K562 (cell line): ENCODE data around the gene MAP4. TPM values are rescaled to one million over a fixed set of nuclear protein-coding genes. Genes with fewer than 3 reads are reported as not detected.

Experiments used
- FOSL1 ChIP-seq: fragments of 200-800 bp; sonication (Bioruptor generic); conservative IDR thresholded peaks from 2 replicates; pipeline ENCODE4 v1.6.1; 2016; ENCODE audit warnings: missing genetic modification characterization, missing compliant biosample characterization
- HCFC1 ChIP-seq: IDR thresholded peaks from 2 replicates; pipeline ENCODE4 v1.6.1; 2012; ENCODE audit warnings: low read depth, low read length, improper control_type of control experiment
- KLF13 ChIP-seq: fragments of 450-650 bp; IDR thresholded peaks from 2 replicates; pipeline ENCODE4 v1.6.1; 2016; ENCODE audit warnings: missing genetic modification characterization, low read depth, mild to moderate bottlenecking, missing compliant biosample characterization, moderate library complexity, borderline replicate concordance
- PYGO2 ChIP-seq: fragments of 450-650 bp; IDR thresholded peaks from 2 replicates; pipeline ENCODE4 v1.6.1; 2016; ENCODE audit warnings: mild to moderate bottlenecking, missing genetic modification characterization, moderate library complexity, missing compliant biosample characterization
- SIN3A ChIP-seq, 2 experiments: fragments of 150-350 bp in 1 of 2; IDR thresholded peaks; 2 replicates each; pipeline ENCODE4 v1.6.1; 2011 to 2016; ENCODE audit warnings: borderline replicate concordance in 2 of 2, low read depth in 2 of 2, low read length in 2 of 2, mild to moderate bottlenecking in 2 of 2, moderate library complexity in 2 of 2; ENCODE audit not compliant: control insufficient read depth in 1 of 2
- TEAD4 ChIP-seq, 2 experiments: sonication (generic) in 1 of 2; formaldehyde crosslinking in 1 of 2; IDR thresholded peaks; 2 replicates each; pipeline versions ENCODE4 v1.6.1 to v1.8.0; 2012 to 2022; ENCODE audit warnings: borderline replicate concordance in 1 of 2, inconsistent platforms in 1 of 2, low read length in 1 of 2, mild to moderate bottlenecking in 1 of 2, missing genetic modification reagents in 1 of 2
- XRCC3 ChIP-seq: fragments of 450-650 bp; IDR thresholded peaks from 2 replicates; pipeline ENCODE4 v1.6.1; 2017; ENCODE audit warnings: mild to moderate bottlenecking, moderate library complexity
- ZNF766 ChIP-seq: fragments of 200-800 bp; sonication (Bioruptor generic); conservative IDR thresholded peaks from 2 replicates; pipeline ENCODE4 v1.6.1; 2016; ENCODE audit warnings: missing genetic modification characterization, missing compliant biosample characterization
- polyA plus RNA-seq, 8 experiments: library from polyadenylated mRNA; depleted of rRNA in 4 of 8; stranded (reverse) in 5 of 8; unstranded in 3 of 8; fragments of >200 nt; fragmentation: Nextera tagmentation in 2 of 8; fragmentation: Illumina TruSeq in 1 of 8; extraction: Ambion mirVana in 2 of 8; extraction: Trizol in 1 of 8; gene quantifications; 2 replicates each; pipeline versions ENCODE4 v1.2.1 to v1.2.3, GENCODE V29; 2011 to 2014; ENCODE audit warnings: inconsistent platforms in 1 of 8, missing spikeins in 1 of 8
- total RNA-seq, 7 experiments: library from RNA; depleted of rRNA in 6 of 7; stranded (reverse); fragments of >200 nt in 6 of 7; fragmentation: Illumina TruSeq in 2 of 7; extraction: Trizol in 2 of 7; gene quantifications; 2 replicates each; pipeline versions ENCODE4 v1.2.1 to v1.2.3, GENCODE V29; 2011 to 2021; ENCODE audit warnings: low replicate concordance in 1 of 7
- TF ChIP-seq, protein P1 (sequence below): conservative IDR thresholded peaks from 2 replicates; pipeline ENCODE4 v1.6.1; 2011; ENCODE audit warnings: low read depth, mild to moderate bottlenecking, low read length; ENCODE audit not compliant: control insufficient read depth
- TF ChIP-seq, protein P2 (sequence below), 2 experiments: fragments of 200-800 bp in 1 of 2; sonication (Bioruptor generic) in 1 of 2; sonication (generic) in 1 of 2; formaldehyde crosslinking in 1 of 2; IDR thresholded peaks in 1 of 2; conservative IDR thresholded peaks in 1 of 2; 2 replicates each; pipeline versions ENCODE4 v1.5.0 to v1.6.1; 2016 to 2020; ENCODE audit warnings: missing compliant biosample characterization in 1 of 2, missing genetic modification characterization in 1 of 2, missing genetic modification reagents in 1 of 2

Gene MAP4
- total and polyA plus RNA-seq, 9 of the 15 experiments (the other 6 are each of a cell fraction or from before 2014, with no cell fraction given) = 13.3 to 141 (median 36.8) TPM

DNA sequence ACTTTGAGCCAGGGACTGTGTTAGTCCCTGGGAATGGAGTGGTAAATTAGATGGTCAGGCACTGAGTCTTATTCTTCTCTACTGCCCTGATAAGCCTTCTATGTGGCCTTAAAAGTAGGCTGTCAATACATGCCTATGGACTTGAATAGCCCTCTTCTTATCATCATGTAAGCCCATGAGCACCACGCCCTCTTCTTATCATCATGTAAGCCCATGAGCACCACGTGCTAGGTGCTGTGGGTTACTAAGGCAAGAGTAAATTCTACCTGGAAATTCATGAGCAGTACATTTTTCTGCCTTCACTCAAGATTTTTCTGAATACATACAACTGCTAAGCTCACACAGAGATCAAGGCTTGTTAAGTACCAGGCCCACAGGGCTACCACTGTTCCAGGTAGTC is 144.8 kb downstream of the MAP4 start (continued):
- TF ChIP-seq TEAD4 (IDR thresholded peaks at IDR 0.05; ENCODE audit: low read length) (peak; percentile 52), TEAD4 (CRISPR knock-in tag; IDR thresholded peaks at IDR 0.05; ENCODE audit: borderline replicate concordance) (no peak), PYGO2 (tag) (no peak), XRCC3 (no peak), ZNF766 (CRISPR knock-in tag) (0 out of 2 replicates have a peak, but pooled peaks have one; percentile 41), SIN3A (IDR thresholded peaks at IDR 0.05; ENCODE audit: borderline replicate concordance in 2 of 2, control insufficient read depth in 1 of 2, low read depth in 2 of 2, low read length in 2 of 2) (peak; percentile 62 to 93; a peak in 2 of 4 replicates), KLF13 (tag) (peak; percentile 100), HCFC1 (no peak), FOSL1 (tag) (no peak)
- TF ChIP-seq, protein P1, sequence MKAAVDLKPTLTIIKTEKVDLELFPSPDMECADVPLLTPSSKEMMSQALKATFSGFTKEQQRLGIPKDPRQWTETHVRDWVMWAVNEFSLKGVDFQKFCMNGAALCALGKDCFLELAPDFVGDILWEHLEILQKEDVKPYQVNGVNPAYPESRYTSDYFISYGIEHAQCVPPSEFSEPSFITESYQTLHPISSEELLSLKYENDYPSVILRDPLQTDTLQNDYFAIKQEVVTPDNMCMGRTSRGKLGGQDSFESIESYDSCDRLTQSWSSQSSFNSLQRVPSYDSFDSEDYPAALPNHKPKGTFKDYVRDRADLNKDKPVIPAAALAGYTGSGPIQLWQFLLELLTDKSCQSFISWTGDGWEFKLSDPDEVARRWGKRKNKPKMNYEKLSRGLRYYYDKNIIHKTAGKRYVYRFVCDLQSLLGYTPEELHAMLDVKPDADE = no peak
- TF ChIP-seq, protein P2, sequence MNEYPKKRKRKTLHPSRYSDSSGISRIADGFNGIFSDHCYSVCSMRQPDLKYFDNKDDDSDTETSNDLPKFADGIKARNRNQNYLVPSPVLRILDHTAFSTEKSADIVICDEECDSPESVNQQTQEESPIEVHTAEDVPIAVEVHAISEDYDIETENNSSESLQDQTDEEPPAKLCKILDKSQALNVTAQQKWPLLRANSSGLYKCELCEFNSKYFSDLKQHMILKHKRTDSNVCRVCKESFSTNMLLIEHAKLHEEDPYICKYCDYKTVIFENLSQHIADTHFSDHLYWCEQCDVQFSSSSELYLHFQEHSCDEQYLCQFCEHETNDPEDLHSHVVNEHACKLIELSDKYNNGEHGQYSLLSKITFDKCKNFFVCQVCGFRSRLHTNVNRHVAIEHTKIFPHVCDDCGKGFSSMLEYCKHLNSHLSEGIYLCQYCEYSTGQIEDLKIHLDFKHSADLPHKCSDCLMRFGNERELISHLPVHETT (CRISPR knock-in tag; conservative IDR thresholded peaks at IDR 0.05 in 1 of 2, IDR thresholded peaks at IDR 0.05 in 1 of 2) = no peak
